OCI-LY1 (cell line): ENCODE measurements around the gene GSTM2.
"Not testable (repeated sequence)": the region's sequence is repeated elsewhere in the genome, so short reads cannot be mapped to it uniquely, and the experiment has no call there.

Experiments used
- H2AFZ ChIP-seq: fragments of 200-600 bp; sonication (generic), shearing (Covaris generic); 2 replicates; pipeline ENCODE4 v1.6.0; 2014; ENCODE audit warnings: antibody characterized with exemption, mild to moderate bottlenecking, low read length
- H3F3A ChIP-seq: fragments of 200-600 bp; sonication (generic), shearing (Covaris generic); 2 replicates; pipeline ENCODE4 v1.6.0; 2014; ENCODE audit warnings: mild to moderate bottlenecking, antibody characterized with exemption, low read length, moderate library complexity; ENCODE audit not compliant: insufficient read depth
- H3K27ac ChIP-seq: fragments of 200-600 bp; sonication (generic); 2 replicates; pipeline ENCODE4 v1.5.1; 2014; ENCODE audit warnings: low read length, mixed run types, mild to moderate bottlenecking, low read depth; ENCODE audit not compliant: poor library complexity, severe bottlenecking
- H3K27me3 ChIP-seq: fragments of 200-600 bp; sonication (generic); 2 replicates; pipeline ENCODE4 v1.6.0; 2014; ENCODE audit warnings: antibody characterized with exemption, mild to moderate bottlenecking, low read length, moderate library complexity; ENCODE audit not compliant: insufficient read depth
- H3K36me3 ChIP-seq: fragments of 200-600 bp; sonication (generic); 2 replicates; pipeline ENCODE4 v1.6.1; 2014; ENCODE audit warnings: mild to moderate bottlenecking, antibody characterized with exemption, low read length, moderate library complexity, mixed read lengths; ENCODE audit not compliant: insufficient read depth
- H3K4me1 ChIP-seq: fragments of 200-600 bp; sonication (generic); 2 replicates; pipeline ENCODE4 v1.5.1; 2014; ENCODE audit warnings: mild to moderate bottlenecking, low read length, moderate library complexity; ENCODE audit not compliant: insufficient read depth, severe bottlenecking
- H3K4me2 ChIP-seq: fragments of 200-600 bp; sonication (generic), shearing (Covaris generic); 2 replicates; pipeline ENCODE4 v1.6.1; 2014; ENCODE audit warnings: low read length
- H3K4me3 ChIP-seq: fragments of 200-600 bp; sonication (generic); 2 replicates; pipeline ENCODE4 v1.5.1; 2014; ENCODE audit warnings: low read length, low read depth, mild to moderate bottlenecking, mixed read lengths; ENCODE audit not compliant: poor library complexity, severe bottlenecking
- H3K79me2 ChIP-seq: fragments of 200-600 bp; shearing (Covaris generic); 2 replicates; pipeline ENCODE4 v1.6.1; 2016; ENCODE audit warnings: mixed run types, low read length, mixed read lengths; ENCODE audit not compliant: insufficient read depth
- H3K9ac ChIP-seq: fragments of 200-600 bp; sonication (generic), shearing (Covaris generic); 2 replicates; pipeline ENCODE4 v1.6.1; 2014; ENCODE audit warnings: mild to moderate bottlenecking, low read length, mixed read lengths
- H3K9me2 ChIP-seq: fragments of 200-600 bp; sonication (generic), shearing (Covaris generic); 2 replicates; pipeline ENCODE4 v1.6.1; 2014; ENCODE audit warnings: low read depth, mild to moderate bottlenecking, low read length, mixed read lengths
- H3K9me3 ChIP-seq: fragments of 200-600 bp; shearing (Covaris generic); 2 replicates; pipeline ENCODE4 v1.6.1; 2014; ENCODE audit warnings: low read length, mixed read lengths
- H4K20me1 ChIP-seq: fragments of 200-600 bp; sonication (generic), shearing (Covaris generic); 2 replicates; pipeline ENCODE4 v1.6.0; 2016; ENCODE audit warnings: mild to moderate bottlenecking, low read length; ENCODE audit not compliant: insufficient read depth
- CTCF ChIP-seq: fragments of 200-600 bp; sonication (generic), shearing (Covaris generic); IDR thresholded peaks from 2 replicates; pipeline ENCODE4 v1.5.1; 2017; ENCODE audit warnings: mild to moderate bottlenecking, antibody characterized with exemption, low read length, moderate library complexity, mixed read lengths
- EZH2 ChIP-seq: fragments of 200-600 bp; sonication (generic), shearing (Covaris generic); IDR thresholded peaks from 2 replicates; pipeline ENCODE4 v1.8.0; 2017; ENCODE audit warnings: borderline replicate concordance, mixed run types, mild to moderate bottlenecking, antibody characterized with exemption, low read length, moderate library complexity, mixed read lengths

GSTM2 gene

GRCh38 chr1:109705411-109705810 is 37.6 kb downstream of the GSTM2 start:
- H3K9ac ChIP-seq = no peak overlapping the region
- H3K4me2 ChIP-seq = no peak overlapping the region
- no peak overlapping the region for H3K4me3 ChIP-seq

GRCh38 chr1:109708949-109709348 is 41.1 kb downstream of the GSTM2 start:
- H3K79me2 ChIP-seq, H3K27me3 ChIP-seq, H3K9me3 ChIP-seq, H3K9me2 ChIP-seq, H3K4me2 ChIP-seq, H4K20me1 ChIP-seq, H3K9ac ChIP-seq, H3K4me1 ChIP-seq, H2AFZ ChIP-seq, H3K36me3 ChIP-seq, H3K4me3 ChIP-seq, H3F3A ChIP-seq, H3K27ac ChIP-seq: not testable (repeated sequence)

More at GRCh38 chr1:109705411-109705810, 37.6 kb downstream of the GSTM2 start:
- Histone ChIP-seq H3K9me3 (no peaks in the 10 kb centered on the region), H3F3A (no peaks in the 10 kb centered on the region), H4K20me1 (no peaks in the 10 kb centered on the region), H3K9me2 (no peaks in the 10 kb centered on the region), H3K27ac (no peak overlapping the region), H2AFZ (no peak overlapping the region), H3K4me1 (no peaks in the 10 kb centered on the region), H3K79me2 (no peaks in the 10 kb centered on the region), H3K36me3 (no peaks in the 10 kb centered on the region; the same call in 1 of the 2 replicates), H3K27me3 (0 out of 2 replicates have a peak, but pooled peaks cover 5% of the 10 kb centered on the region)
- no peak for TF ChIP-seq CTCF
- no peak for TF ChIP-seq EZH2

GRCh38 chr1:109709822-109710221 is 42.0 kb downstream of the GSTM2 start:
- H3K4me2 ChIP-seq, H3K9me2 ChIP-seq, H3K4me1 ChIP-seq, H3F3A ChIP-seq, H3K9ac ChIP-seq, H3K79me2 ChIP-seq, H3K9me3 ChIP-seq, H2AFZ ChIP-seq, H3K27me3 ChIP-seq, H4K20me1 ChIP-seq, H3K27ac ChIP-seq, H3K4me3 ChIP-seq, H3K36me3 ChIP-seq: not testable (repeated sequence)

GRCh38 chr1:109711593-109712320 is 43.9 kb downstream of the GSTM2 start, which contains the start of gene GSTM5:
Gene GSTM5 (plus strand): TSS chr1:109712251. CDS start chr1:109712313, 62 bp downstream.
- not testable (repeated sequence) for H3K9me3 ChIP-seq, H3K9me2 ChIP-seq, H3K4me2 ChIP-seq, H3K4me3 ChIP-seq, H3K79me2 ChIP-seq, H3F3A ChIP-seq, H2AFZ ChIP-seq, H3K9ac ChIP-seq, H3K36me3 ChIP-seq, H3K4me1 ChIP-seq, H3K27ac ChIP-seq, H4K20me1 ChIP-seq, H3K27me3 ChIP-seq
